Mammary epithelial cell (primary cell): Measurements from ENCODE around the gene GLP2R.

ENCODE experiments used
- EZH2 ChIP-seq: IDR thresholded peaks from 2 replicates; pipeline ENCODE4 v1.6.1; 2012; ENCODE audit warnings: low read length, inconsistent platforms, borderline replicate concordance
- TF ChIP-seq, protein P1 (sequence below), 2 donors: IDR thresholded peaks in 1 of 2; conservative IDR thresholded peaks in 1 of 2; 2 replicates each; pipeline ENCODE4 v1.5.1; 2011 to 2012; ENCODE audit warnings: inconsistent platforms in 2 of 2, low read length in 2 of 2, mild to moderate bottlenecking in 2 of 2, control low read depth in 1 of 2, low read depth in 1 of 2; ENCODE audit not compliant: insufficient read depth in 1 of 2; ENCODE audit errors: extremely low read depth in 1 of 2

DNA sequence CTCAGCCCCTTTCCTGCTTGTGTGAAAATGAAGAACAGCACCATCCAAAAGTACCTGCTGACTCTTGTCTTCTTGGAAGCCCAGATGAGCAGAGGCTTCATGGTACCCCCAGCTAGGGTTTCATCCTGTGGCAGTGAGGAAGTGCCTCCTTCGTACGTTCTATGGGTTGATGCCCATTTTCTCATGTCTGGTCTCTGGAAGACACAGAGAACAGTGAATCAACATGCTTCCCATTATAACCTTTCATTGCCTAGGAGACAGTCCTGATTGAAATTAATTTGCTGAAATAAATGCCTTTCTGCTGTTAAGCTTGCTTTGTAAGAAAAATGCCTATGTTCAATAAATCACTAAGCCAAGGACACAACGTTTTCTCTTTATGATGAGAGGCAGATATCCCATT, 42.8 kb downstream of the GLP2R start:
- TF ChIP-seq, protein P1, sequence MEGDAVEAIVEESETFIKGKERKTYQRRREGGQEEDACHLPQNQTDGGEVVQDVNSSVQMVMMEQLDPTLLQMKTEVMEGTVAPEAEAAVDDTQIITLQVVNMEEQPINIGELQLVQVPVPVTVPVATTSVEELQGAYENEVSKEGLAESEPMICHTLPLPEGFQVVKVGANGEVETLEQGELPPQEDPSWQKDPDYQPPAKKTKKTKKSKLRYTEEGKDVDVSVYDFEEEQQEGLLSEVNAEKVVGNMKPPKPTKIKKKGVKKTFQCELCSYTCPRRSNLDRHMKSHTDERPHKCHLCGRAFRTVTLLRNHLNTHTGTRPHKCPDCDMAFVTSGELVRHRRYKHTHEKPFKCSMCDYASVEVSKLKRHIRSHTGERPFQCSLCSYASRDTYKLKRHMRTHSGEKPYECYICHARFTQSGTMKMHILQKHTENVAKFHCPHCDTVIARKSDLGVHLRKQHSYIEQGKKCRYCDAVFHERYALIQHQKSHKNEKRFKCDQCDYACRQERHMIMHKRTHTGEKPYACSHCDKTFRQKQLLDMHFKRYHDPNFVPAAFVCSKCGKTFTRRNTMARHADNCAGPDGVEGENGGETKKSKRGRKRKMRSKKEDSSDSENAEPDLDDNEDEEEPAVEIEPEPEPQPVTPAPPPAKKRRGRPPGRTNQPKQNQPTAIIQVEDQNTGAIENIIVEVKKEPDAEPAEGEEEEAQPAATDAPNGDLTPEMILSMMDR (conservative IDR thresholded peaks at IDR 0.05 in 1 of 2, IDR thresholded peaks at IDR 0.05 in 1 of 2; ENCODE audit: extremely low read depth in 1 of 2, insufficient read depth in 1 of 2, low read depth in 1 of 2, low read length in 2 of 2): no peak
- no peak for TF ChIP-seq EZH2
